ENCODE data around the gene TINAG.
A peak's percentile ranks its signal among the peaks of the same experiment; 100 is the strongest.

TINAG gene

DNA sequence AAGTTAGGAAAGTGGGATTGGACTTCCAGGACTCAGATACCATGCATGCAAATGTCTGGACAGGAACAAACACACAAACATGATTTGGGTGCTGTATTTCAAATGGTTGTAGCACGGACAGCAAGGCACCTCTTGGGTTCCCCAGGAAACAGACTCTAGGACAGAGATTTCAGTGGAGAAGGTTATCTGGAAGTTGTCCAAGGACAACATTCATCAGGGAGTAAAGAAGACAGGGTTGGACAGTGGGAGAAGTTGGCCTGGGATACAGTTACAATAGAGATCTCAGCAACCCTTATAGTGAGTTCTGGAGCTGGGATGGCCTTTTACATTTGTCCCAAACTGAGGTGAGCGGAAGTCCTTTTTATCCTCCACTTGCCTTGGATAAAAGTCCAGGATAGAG lies 19.8 kb upstream of the TINAG start:
- Histone ChIP-seq H3K27me3 (ENCODE audit: insufficient read depth, poor library complexity, severe bottlenecking) (no peaks in the 10 kb centered on the region), H3K27ac (replicated peaks) (no peak overlapping the region), H3K4me3 (replicated peaks; ENCODE audit: insufficient read depth, low read length) (no peak overlapping the region)
- no peak for TF ChIP-seq SPI1 (IDR thresholded peaks at IDR 0.05; ENCODE audit: borderline replicate concordance, low read depth)
- no peak for TF ChIP-seq POLR2AphosphoS5 (IDR thresholded peaks at IDR 0.05; ENCODE audit: low read depth)
- TF ChIP-seq, protein P1, sequence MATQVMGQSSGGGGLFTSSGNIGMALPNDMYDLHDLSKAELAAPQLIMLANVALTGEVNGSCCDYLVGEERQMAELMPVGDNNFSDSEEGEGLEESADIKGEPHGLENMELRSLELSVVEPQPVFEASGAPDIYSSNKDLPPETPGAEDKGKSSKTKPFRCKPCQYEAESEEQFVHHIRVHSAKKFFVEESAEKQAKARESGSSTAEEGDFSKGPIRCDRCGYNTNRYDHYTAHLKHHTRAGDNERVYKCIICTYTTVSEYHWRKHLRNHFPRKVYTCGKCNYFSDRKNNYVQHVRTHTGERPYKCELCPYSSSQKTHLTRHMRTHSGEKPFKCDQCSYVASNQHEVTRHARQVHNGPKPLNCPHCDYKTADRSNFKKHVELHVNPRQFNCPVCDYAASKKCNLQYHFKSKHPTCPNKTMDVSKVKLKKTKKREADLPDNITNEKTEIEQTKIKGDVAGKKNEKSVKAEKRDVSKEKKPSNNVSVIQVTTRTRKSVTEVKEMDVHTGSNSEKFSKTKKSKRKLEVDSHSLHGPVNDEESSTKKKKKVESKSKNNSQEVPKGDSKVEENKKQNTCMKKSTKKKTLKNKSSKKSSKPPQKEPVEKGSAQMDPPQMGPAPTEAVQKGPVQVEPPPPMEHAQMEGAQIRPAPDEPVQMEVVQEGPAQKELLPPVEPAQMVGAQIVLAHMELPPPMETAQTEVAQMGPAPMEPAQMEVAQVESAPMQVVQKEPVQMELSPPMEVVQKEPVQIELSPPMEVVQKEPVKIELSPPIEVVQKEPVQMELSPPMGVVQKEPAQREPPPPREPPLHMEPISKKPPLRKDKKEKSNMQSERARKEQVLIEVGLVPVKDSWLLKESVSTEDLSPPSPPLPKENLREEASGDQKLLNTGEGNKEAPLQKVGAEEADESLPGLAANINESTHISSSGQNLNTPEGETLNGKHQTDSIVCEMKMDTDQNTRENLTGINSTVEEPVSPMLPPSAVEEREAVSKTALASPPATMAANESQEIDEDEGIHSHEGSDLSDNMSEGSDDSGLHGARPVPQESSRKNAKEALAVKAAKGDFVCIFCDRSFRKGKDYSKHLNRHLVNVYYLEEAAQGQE (IDR thresholded peaks at IDR 0.05; ENCODE audit: insufficient replicate concordance, low read depth): no peak
- no peak for TF ChIP-seq GABPA (IDR thresholded peaks at IDR 0.05; ENCODE audit: low read depth)
- TF ChIP-seq, protein P2, sequence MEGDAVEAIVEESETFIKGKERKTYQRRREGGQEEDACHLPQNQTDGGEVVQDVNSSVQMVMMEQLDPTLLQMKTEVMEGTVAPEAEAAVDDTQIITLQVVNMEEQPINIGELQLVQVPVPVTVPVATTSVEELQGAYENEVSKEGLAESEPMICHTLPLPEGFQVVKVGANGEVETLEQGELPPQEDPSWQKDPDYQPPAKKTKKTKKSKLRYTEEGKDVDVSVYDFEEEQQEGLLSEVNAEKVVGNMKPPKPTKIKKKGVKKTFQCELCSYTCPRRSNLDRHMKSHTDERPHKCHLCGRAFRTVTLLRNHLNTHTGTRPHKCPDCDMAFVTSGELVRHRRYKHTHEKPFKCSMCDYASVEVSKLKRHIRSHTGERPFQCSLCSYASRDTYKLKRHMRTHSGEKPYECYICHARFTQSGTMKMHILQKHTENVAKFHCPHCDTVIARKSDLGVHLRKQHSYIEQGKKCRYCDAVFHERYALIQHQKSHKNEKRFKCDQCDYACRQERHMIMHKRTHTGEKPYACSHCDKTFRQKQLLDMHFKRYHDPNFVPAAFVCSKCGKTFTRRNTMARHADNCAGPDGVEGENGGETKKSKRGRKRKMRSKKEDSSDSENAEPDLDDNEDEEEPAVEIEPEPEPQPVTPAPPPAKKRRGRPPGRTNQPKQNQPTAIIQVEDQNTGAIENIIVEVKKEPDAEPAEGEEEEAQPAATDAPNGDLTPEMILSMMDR (IDR thresholded peaks at IDR 0.05; ENCODE audit: insufficient read depth, low read length): no peak
- DNase-seq (ENCODE audit: low read depth in 1 of 2, low spot score in 1 of 2): no peak

DNA sequence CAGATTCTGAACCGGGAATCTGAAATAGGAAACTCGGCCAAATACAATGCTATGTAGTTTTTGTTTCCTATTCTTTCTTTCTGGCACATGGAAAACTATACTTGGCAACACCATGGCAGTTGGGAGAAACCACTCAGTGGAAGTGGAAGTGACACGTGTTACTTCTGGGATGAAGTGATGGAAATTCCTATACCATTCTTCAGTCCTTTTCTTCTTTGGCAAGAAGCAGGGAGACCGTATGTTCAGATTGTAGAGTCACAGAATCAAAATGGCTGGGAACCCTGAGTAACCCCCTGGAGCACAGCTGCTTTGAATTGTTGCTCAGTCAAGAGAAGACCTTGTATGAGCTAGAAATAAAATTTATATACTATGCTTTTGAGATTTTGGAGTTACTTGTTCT lies 18.8 kb upstream of the TINAG start:
- Histone ChIP-seq H3K27me3 (ENCODE audit: insufficient read depth, poor library complexity, severe bottlenecking) (no peaks in the 10 kb centered on the region), H3K27ac (replicated peaks) (no peak overlapping the region), H3K4me3 (replicated peaks; ENCODE audit: insufficient read depth, low read length) (no peak overlapping the region)
- TF ChIP-seq, protein P1 (IDR thresholded peaks at IDR 0.05; ENCODE audit: insufficient replicate concordance, low read depth): no peak
- TF ChIP-seq GABPA (IDR thresholded peaks at IDR 0.05; ENCODE audit: low read depth) (no peak), POLR2AphosphoS5 (IDR thresholded peaks at IDR 0.05; ENCODE audit: low read depth) (no peak), SPI1 (IDR thresholded peaks at IDR 0.05; ENCODE audit: borderline replicate concordance, low read depth) (no peak)
- TF ChIP-seq, protein P2 (IDR thresholded peaks at IDR 0.05; ENCODE audit: insufficient read depth, low read length): no peak
- no peak for DNase-seq (ENCODE audit: low read depth in 1 of 2, low spot score in 1 of 2)

DNA sequence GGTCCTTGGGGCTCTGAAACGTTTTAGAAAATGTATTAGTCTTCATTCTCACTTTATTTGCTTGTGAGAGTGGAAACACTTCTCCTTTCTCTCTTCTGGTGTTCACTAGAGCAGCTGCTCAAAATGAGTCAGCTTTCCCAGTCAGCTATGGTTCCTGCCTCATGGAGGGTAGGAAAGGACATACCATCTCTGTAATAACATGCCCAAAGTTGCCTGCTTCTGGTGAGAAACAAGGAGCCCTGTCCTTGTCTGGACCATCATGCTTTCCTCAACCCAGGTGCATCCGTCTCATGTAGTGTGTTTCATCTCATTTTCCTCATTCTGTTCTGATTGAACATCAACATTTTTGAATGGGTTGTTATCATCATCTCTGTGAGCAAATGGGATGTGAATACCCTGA lies 17.1 kb upstream of the TINAG start:
- peak; percentile 8; the same call in 1 of the 2 replicates for TF ChIP-seq SPI1 (IDR thresholded peaks at IDR 0.05; ENCODE audit: borderline replicate concordance, low read depth)
- TF ChIP-seq POLR2AphosphoS5 (IDR thresholded peaks at IDR 0.05; ENCODE audit: low read depth): no peak
- TF ChIP-seq, protein P1 (IDR thresholded peaks at IDR 0.05; ENCODE audit: insufficient replicate concordance, low read depth): no peak
- TF ChIP-seq GABPA (IDR thresholded peaks at IDR 0.05; ENCODE audit: low read depth): no peak
- H3K27ac ChIP-seq (replicated peaks): no peak overlapping the region
- no peak overlapping the region for H3K4me3 ChIP-seq (replicated peaks; ENCODE audit: insufficient read depth, low read length)
- no peak for DNase-seq (ENCODE audit: low read depth in 1 of 2, low spot score in 1 of 2)
- H3K27me3 ChIP-seq (ENCODE audit: insufficient read depth, poor library complexity, severe bottlenecking): no peaks in the 10 kb centered on the region
